HCT116 (cell line): Measurements from ENCODE around the gene FBXO31. TPM values are rescaled to one million over a fixed set of nuclear protein-coding genes. Genes with fewer than 3 reads are reported as not detected.

Source experiments
- ATAC-seq: fragments of 200-7000 bp; cut with Tn5 transposase; 2 replicates; pipeline ENCODE4 v1.9.1; 2020; ENCODE audit warnings: mild to moderate bottlenecking, moderate library complexity
- BruUV-seq: library from RNA; stranded (reverse); fragments of 400-500 nt; replicated peaks from 2 replicates; lab custom pipeline; 2021; lab: Mats Ljungman, UMichigan
- CTCF ChIA-PET: fragments of 300-600 bp; sonication (Branson Sonifier 250); formaldehyde crosslinking; loops from one replicate; lab custom pipeline; 2021; ENCODE audit warnings: antibody characterized with exemption; lab: Charles Lee
- POLR2A ChIA-PET: fragments of 300-600, 350-600 bp; sonication (Branson Sonifier 250); formaldehyde crosslinking; loops from one replicate; lab custom pipeline; 2021; ENCODE audit warnings: antibody characterized with exemption; lab: Charles Lee
- RAD21 ChIA-PET, 2 experiments: fragments of 300-600 bp; sonication (Branson Sonifier 250); formaldehyde crosslinking; loops; one replicate each; lab custom pipeline; 2023; ENCODE audit warnings: low total read pairs in 2 of 2; ENCODE audit not compliant: uncharacterized antibody in 2 of 2, unreplicated experiment in 2 of 2, low non-redundant PET in 1 of 2; lab: Charles Lee
- DNase-seq: peaks from one replicate; pipeline ENCODE4 v3.0.0-alpha.2; 2010; ENCODE audit warnings: low read depth, low spot score
- H2AFZ ChIP-seq: fragments of 200-600 bp; shearing (Covaris generic), sonication (generic); 2 replicates; pipeline ENCODE4 v1.6.1; 2017; ENCODE audit warnings: low read depth, mixed run types, mixed read lengths, antibody characterized with exemption, low read length; ENCODE audit not compliant: poor library complexity, severe bottlenecking
- H3K27ac ChIP-seq: 2 replicates; pipeline ENCODE4 v1.5.1; 2012; ENCODE audit warnings: low read depth, low read length
- H3K27me3 ChIP-seq: fragments of 200-600 bp; sonication (generic); 2 replicates; pipeline ENCODE4 v1.6.1; 2016; ENCODE audit warnings: mixed run types, low read length, mixed read lengths; ENCODE audit not compliant: insufficient read depth
- H3K36me3 ChIP-seq, 2 experiments: fragments of 200-500 bp in 1 of 2; fragments of 200-600 bp in 1 of 2; sonication (Bioruptor generic) in 1 of 2; sonication (generic) in 1 of 2; 2 replicates each; pipeline versions ENCODE4 v1.5.1 to v1.6.1; 2014 to 2016; ENCODE audit warnings: low read length in 2 of 2, inconsistent platforms in 1 of 2, mixed read lengths in 1 of 2, mixed run types in 1 of 2; ENCODE audit not compliant: insufficient read depth in 2 of 2, control insufficient read depth in 1 of 2
- H3K4me1 ChIP-seq, 2 experiments: fragments of 200-600 bp in 1 of 2; sonication (generic) in 1 of 2; 2 replicates each; pipeline versions ENCODE4 v1.5.1 to v1.6.1; 2012 to 2017; ENCODE audit warnings: low read length in 2 of 2, inconsistent platforms in 1 of 2, mild to moderate bottlenecking in 1 of 2, mixed read lengths in 1 of 2, mixed run types in 1 of 2, moderate library complexity in 1 of 2; ENCODE audit not compliant: insufficient read depth in 2 of 2, control insufficient read depth in 1 of 2
- H3K4me2 ChIP-seq: fragments of 200-600 bp; sonication (generic); 2 replicates; pipeline ENCODE4 v1.6.1; 2017; ENCODE audit warnings: mixed run types, low read length, mixed read lengths
- H3K4me3 ChIP-seq, 2 experiments: fragments of 200-600 bp in 1 of 2; sonication (generic) in 1 of 2; replicated peaks in 1 of 2; 2 replicates each; pipeline ENCODE4 v1.5.1; 2011 to 2016; ENCODE audit warnings: low read length in 2 of 2, control low read depth in 1 of 2, low read depth in 1 of 2, mild to moderate bottlenecking in 1 of 2, mixed read lengths in 1 of 2, mixed run types in 1 of 2
- H3K79me2 ChIP-seq: fragments of 200-600 bp; sonication (generic); 2 replicates; pipeline ENCODE4 v1.6.1; 2017; ENCODE audit warnings: mild to moderate bottlenecking, mixed run types, low read length, moderate library complexity, mixed read lengths; ENCODE audit not compliant: insufficient read depth
- H3K9ac ChIP-seq: fragments of 200-600 bp; sonication (generic); 2 replicates; pipeline ENCODE4 v1.6.1; 2016; ENCODE audit warnings: low read length, mixed read lengths
- H3K9me2 ChIP-seq: fragments of 200-600 bp; sonication (generic), shearing (Covaris generic); 2 replicates; pipeline ENCODE4 v1.6.1; 2017; ENCODE audit warnings: mixed run types, mild to moderate bottlenecking, moderate library complexity; ENCODE audit not compliant: insufficient read depth
- H3K9me3 ChIP-seq, 2 experiments: fragments of 200-500 bp in 1 of 2; fragments of 200-600 bp in 1 of 2; sonication (Bioruptor generic) in 1 of 2; sonication (generic) in 1 of 2; 2 replicates each; pipeline ENCODE4 v1.6.1; 2014 to 2017; ENCODE audit warnings: low read length in 2 of 2, mixed read lengths in 2 of 2, inconsistent platforms in 1 of 2, low read depth in 1 of 2, mild to moderate bottlenecking in 1 of 2, mixed run types in 1 of 2, moderate library complexity in 1 of 2; ENCODE audit not compliant: control insufficient read depth in 1 of 2, insufficient read depth in 1 of 2
- H4K20me1 ChIP-seq: fragments of 200-600 bp; sonication (generic), shearing (Covaris generic); 2 replicates; pipeline ENCODE4 v1.6.1; 2017; ENCODE audit warnings: mixed run types, mild to moderate bottlenecking, moderate library complexity; ENCODE audit not compliant: insufficient read depth
- ATF3 ChIP-seq: IDR thresholded peaks from 2 replicates; pipeline ENCODE4 v1.6.1; 2012
- CEBPB ChIP-seq: IDR thresholded peaks from 2 replicates; pipeline ENCODE4 v1.6.1; 2012; ENCODE audit warnings: low read depth
- EGR1 ChIP-seq: IDR thresholded peaks from 2 replicates; pipeline ENCODE4 v1.6.1; 2012; ENCODE audit warnings: low read depth
- ELF1 ChIP-seq: IDR thresholded peaks from 2 replicates; pipeline ENCODE4 v1.6.1; 2012; ENCODE audit warnings: low read depth, borderline replicate concordance
- EZH2phosphoT487 ChIP-seq: fragments of 200-600 bp; IDR thresholded peaks from 2 replicates; pipeline ENCODE4 v1.6.1; 2018; ENCODE audit warnings: antibody characterized with exemption, borderline replicate concordance
- FOSL1 ChIP-seq: IDR thresholded peaks from 2 replicates; pipeline ENCODE4 v1.6.1; 2012; ENCODE audit warnings: low read depth
- JUND ChIP-seq: IDR thresholded peaks from 2 replicates; pipeline ENCODE4 v1.6.1; 2012
- MAX ChIP-seq: IDR thresholded peaks from 2 replicates; pipeline ENCODE4 v1.6.1; 2012
- POLR2AphosphoS5 ChIP-seq: IDR thresholded peaks from 2 replicates; pipeline ENCODE4 v1.6.1; 2011; ENCODE audit warnings: mild to moderate bottlenecking, low read depth, low read length, moderate library complexity
- RAD21 ChIP-seq: IDR thresholded peaks from 2 replicates; pipeline ENCODE4 v1.6.1; 2012; ENCODE audit warnings: low read depth, mild to moderate bottlenecking
- SIN3A ChIP-seq: IDR thresholded peaks from 2 replicates; pipeline ENCODE4 v1.6.1; 2012; ENCODE audit warnings: low read depth
- SP1 ChIP-seq: IDR thresholded peaks from 2 replicates; pipeline ENCODE4 v1.6.1; 2012; ENCODE audit warnings: low read depth
- SRF ChIP-seq: IDR thresholded peaks from 2 replicates; pipeline ENCODE4 v1.6.1; 2012; ENCODE audit warnings: low read depth
- TCF7L2 ChIP-seq: IDR thresholded peaks from 2 replicates; pipeline ENCODE4 v1.7.0; 2011; ENCODE audit warnings: borderline replicate concordance, inconsistent platforms; ENCODE audit not compliant: insufficient read depth, insufficient read length; ENCODE audit errors: extremely low read depth
- YY1 ChIP-seq: IDR thresholded peaks from 2 replicates; pipeline ENCODE4 v1.6.1; 2011; ENCODE audit warnings: low read length, low read depth, moderate library complexity, mild to moderate bottlenecking; ENCODE audit not compliant: insufficient replicate concordance; ENCODE audit errors: extremely low read depth
- ZBTB33 ChIP-seq: IDR thresholded peaks from 2 replicates; pipeline ENCODE4 v1.6.1; 2011; ENCODE audit warnings: mild to moderate bottlenecking, low read length, moderate library complexity; ENCODE audit not compliant: insufficient replicate concordance; ENCODE audit errors: extremely low read depth
- ZFX ChIP-seq: fragments of 450-650 bp; IDR thresholded peaks from 2 replicates; pipeline ENCODE4 v1.6.1; 2017
- ZNF274 ChIP-seq: fragments of 200-500 bp; sonication (Bioruptor generic); IDR thresholded peaks from 2 replicates; pipeline ENCODE4 v1.6.1; 2014; ENCODE audit warnings: mild to moderate bottlenecking, low read depth, low read length, inconsistent platforms
- intact Hi-C: fragments of 100-400 bp; cut with micrococcal nuclease; formaldehyde crosslinking; loops from 2 replicates; pipeline ENCODE4 v1.10.0; 2022
- total RNA-seq: library from RNA; stranded (reverse); gene quantifications from one replicate; pipeline ENCODE4 v1.2.1, GENCODE V29; 2021; ENCODE audit not compliant: unreplicated experiment
- TF ChIP-seq, protein P1 (sequence below), 3 experiments: fragments of 200-600 bp in 1 of 3; sonication (generic) in 1 of 3; IDR thresholded peaks in 2 of 3; conservative IDR thresholded peaks in 1 of 3; 2 replicates each; pipeline ENCODE4 v1.5.1; 2012 to 2017; ENCODE audit warnings: low read depth in 2 of 3, low read length in 2 of 3, antibody characterized with exemption in 1 of 3, borderline replicate concordance in 1 of 3, control low read depth in 1 of 3, mild to moderate bottlenecking in 1 of 3, mixed read lengths in 1 of 3, mixed run types in 1 of 3, moderate library complexity in 1 of 3; ENCODE audit not compliant: insufficient read depth in 1 of 3

Gene FBXO31
- total RNA-seq, 1 experiment from 2014 or later = 52.1 TPM

DNA sequence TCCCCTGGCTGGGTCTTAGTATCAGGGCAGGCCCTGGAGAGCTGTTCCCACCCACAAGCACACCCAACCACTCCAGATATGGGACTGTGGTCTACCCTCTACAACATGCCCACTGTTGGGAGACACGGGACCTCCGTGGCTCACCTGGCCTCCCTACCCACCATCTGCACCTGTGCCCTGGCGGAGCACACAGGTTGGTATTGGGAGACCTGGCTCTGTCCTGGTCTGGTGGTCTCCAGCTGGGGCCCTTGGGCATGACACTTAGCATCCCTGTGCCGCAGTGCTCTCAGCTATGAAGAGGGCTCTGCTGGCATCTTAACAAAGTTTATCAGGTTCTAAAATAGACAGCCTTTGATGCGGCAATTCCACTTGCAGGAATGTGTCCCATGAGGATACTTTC lies 72.2 kb downstream of the FBXO31 start:
- H3K4me3 ChIP-seq = no peak overlapping the region
- ChIA-PET RAD21 (no interaction called here), CTCF (no interaction called here), POLR2A (no interaction called here)
- H3K79me2 ChIP-seq = no peaks in the 10 kb centered on the region
- H3K27me3 ChIP-seq = no peaks in the 10 kb centered on the region
- H3K9ac ChIP-seq = no peak overlapping the region
- no peak overlapping the region for H3K27ac ChIP-seq
- H3K4me1 ChIP-seq = peaks cover 2 to 5% of the 10 kb centered on the region in 2 experiments; a peak in 3 of 4 replicates
- H3K9me3 ChIP-seq = peaks cover 0 to 4% of the 10 kb centered on the region in 2 experiments; a peak in 1 of 4 replicates
- DNase-seq (no peak), ATAC-seq (no peak)
- TF ChIP-seq EZH2phosphoT487 = no peak
- no peak for TF ChIP-seq ATF3
- TF ChIP-seq FOSL1 = no peak
- no peak for TF ChIP-seq RAD21
- no peak for TF ChIP-seq ZNF274
- no peak for TF ChIP-seq TCF7L2
- TF ChIP-seq ELF1 = no peak
- TF ChIP-seq POLR2AphosphoS5 = no peak
- TF ChIP-seq SIN3A = no peak
- TF ChIP-seq EGR1 = no peak
- no peak for TF ChIP-seq SRF
- no peak for TF ChIP-seq ZBTB33
- no peak for TF ChIP-seq ZFX
- TF ChIP-seq CEBPB = no peak
- TF ChIP-seq MAX = no peak
- TF ChIP-seq JUND = no peak
- TF ChIP-seq YY1 = no peak
- TF ChIP-seq, protein P1, sequence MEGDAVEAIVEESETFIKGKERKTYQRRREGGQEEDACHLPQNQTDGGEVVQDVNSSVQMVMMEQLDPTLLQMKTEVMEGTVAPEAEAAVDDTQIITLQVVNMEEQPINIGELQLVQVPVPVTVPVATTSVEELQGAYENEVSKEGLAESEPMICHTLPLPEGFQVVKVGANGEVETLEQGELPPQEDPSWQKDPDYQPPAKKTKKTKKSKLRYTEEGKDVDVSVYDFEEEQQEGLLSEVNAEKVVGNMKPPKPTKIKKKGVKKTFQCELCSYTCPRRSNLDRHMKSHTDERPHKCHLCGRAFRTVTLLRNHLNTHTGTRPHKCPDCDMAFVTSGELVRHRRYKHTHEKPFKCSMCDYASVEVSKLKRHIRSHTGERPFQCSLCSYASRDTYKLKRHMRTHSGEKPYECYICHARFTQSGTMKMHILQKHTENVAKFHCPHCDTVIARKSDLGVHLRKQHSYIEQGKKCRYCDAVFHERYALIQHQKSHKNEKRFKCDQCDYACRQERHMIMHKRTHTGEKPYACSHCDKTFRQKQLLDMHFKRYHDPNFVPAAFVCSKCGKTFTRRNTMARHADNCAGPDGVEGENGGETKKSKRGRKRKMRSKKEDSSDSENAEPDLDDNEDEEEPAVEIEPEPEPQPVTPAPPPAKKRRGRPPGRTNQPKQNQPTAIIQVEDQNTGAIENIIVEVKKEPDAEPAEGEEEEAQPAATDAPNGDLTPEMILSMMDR (IDR thresholded peaks at IDR 0.05 in 2 of 3, conservative IDR thresholded peaks at IDR 0.05 in 1 of 3; ENCODE audit: borderline replicate concordance in 1 of 3, insufficient read depth in 1 of 3, low read depth in 2 of 3, low read length in 2 of 3) = no peak
- no peak for TF ChIP-seq SP1
- H3K4me2 ChIP-seq = no peak overlapping the region
- intact Hi-C loops = no loop called here
- H4K20me1 ChIP-seq = no peaks in the 10 kb centered on the region
- no peaks in the 10 kb centered on the region; a peak in 1 of 4 replicates for H3K36me3 ChIP-seq
- no peak overlapping the region for H2AFZ ChIP-seq
- no TSS peak for BruUV-seq
- H3K9me2 ChIP-seq = no peaks in the 10 kb centered on the region
